Astrocyte (in vitro differentiated cells and primary cell): ENCODE measurements around the gene TPPP2. TPM values are rescaled to one million over a fixed set of nuclear protein-coding genes. Genes with fewer than 3 reads are reported as not detected.

Experiments
- DNase-seq: peaks from one replicate; pipeline ENCODE4 v3.0.0-alpha.2; 2010; ENCODE audit warnings: low read depth
- FAIRE-seq: peaks from 2 replicates; lab custom pipeline; 2011; peaks lifted over from hg19 to GRCh38; lab: Jason Lieb, UNC
- H2AFZ ChIP-seq: 2 replicates; pipeline ENCODE4 v1.6.0; 2012; ENCODE audit warnings: low read depth, low read length, inconsistent platforms
- H3K27ac ChIP-seq: 2 replicates; pipeline ENCODE4 v1.5.1; 2011; ENCODE audit warnings: low read depth, low read length, inconsistent platforms
- H3K27me3 ChIP-seq: 2 replicates; pipeline ENCODE4 v1.6.0; 2011; ENCODE audit warnings: low read length, inconsistent platforms; ENCODE audit not compliant: insufficient read depth
- H3K36me3 ChIP-seq: 2 replicates; pipeline ENCODE4 v1.5.1; 2011; ENCODE audit warnings: low read length, inconsistent platforms; ENCODE audit not compliant: insufficient read depth
- H3K4me1 ChIP-seq: 2 replicates; pipeline ENCODE4 v1.5.1; 2011; ENCODE audit warnings: low read length, inconsistent platforms; ENCODE audit not compliant: insufficient read depth
- H3K4me2 ChIP-seq: 2 replicates; pipeline ENCODE4 v1.6.0; 2012; ENCODE audit warnings: low read length, inconsistent platforms
- H3K4me3 ChIP-seq: 2 replicates; pipeline ENCODE4 v1.5.1; 2011; ENCODE audit warnings: low read depth, mild to moderate bottlenecking, low read length, inconsistent platforms; ENCODE audit not compliant: insufficient read depth
- H3K79me2 ChIP-seq: 2 replicates; pipeline ENCODE4 v1.6.0; 2012; ENCODE audit warnings: mild to moderate bottlenecking, low read length, inconsistent platforms; ENCODE audit not compliant: insufficient read depth
- H3K9ac ChIP-seq: 2 replicates; pipeline ENCODE4 v1.6.0; 2012; ENCODE audit warnings: mild to moderate bottlenecking, low read length, inconsistent platforms
- H3K9me3 ChIP-seq: 2 replicates; pipeline ENCODE4 v1.5.1; 2012; ENCODE audit warnings: low read depth, mild to moderate bottlenecking, low read length, inconsistent platforms; ENCODE audit not compliant: insufficient read depth
- H4K20me1 ChIP-seq: 2 replicates; pipeline ENCODE4 v1.6.0; 2012; ENCODE audit warnings: low read length, inconsistent platforms; ENCODE audit not compliant: insufficient read depth
- H3K27ac Mint-ChIP-seq: one replicate; pipeline ENCODE4 v1.8.0; 2021; ENCODE audit warnings: mild to moderate bottlenecking, mixed read lengths; ENCODE audit not compliant: unreplicated experiment
- H3K27me3 Mint-ChIP-seq: one replicate; pipeline ENCODE4 v1.8.0; 2021; ENCODE audit warnings: low read depth, mixed read lengths; ENCODE audit not compliant: unreplicated experiment
- H3K36me3 Mint-ChIP-seq: one replicate; pipeline ENCODE4 v1.8.0; 2021; ENCODE audit warnings: low read depth, mixed read lengths; ENCODE audit not compliant: unreplicated experiment
- H3K4me1 Mint-ChIP-seq: one replicate; pipeline ENCODE4 v1.8.0; 2021; ENCODE audit warnings: low read depth, mixed read lengths; ENCODE audit not compliant: unreplicated experiment
- H3K4me3 Mint-ChIP-seq: one replicate; pipeline ENCODE4 v1.8.0; 2021; ENCODE audit warnings: mild to moderate bottlenecking, moderate library complexity, mixed read lengths; ENCODE audit not compliant: unreplicated experiment
- H3K9me3 Mint-ChIP-seq: one replicate; pipeline ENCODE4 v1.8.0; 2021; ENCODE audit warnings: mild to moderate bottlenecking, mixed read lengths; ENCODE audit not compliant: unreplicated experiment
- CTCF ChIP-seq: IDR thresholded peaks from 2 replicates; pipeline ENCODE4 v1.5.1; 2011; ENCODE audit warnings: low read depth, mild to moderate bottlenecking, inconsistent platforms, low read length, moderate library complexity; ENCODE audit not compliant: insufficient read depth
- EZH2 ChIP-seq: IDR thresholded peaks from 2 replicates; pipeline ENCODE4 v1.6.1; 2012; ENCODE audit warnings: mild to moderate bottlenecking, low read length, inconsistent platforms; ENCODE audit not compliant: insufficient read depth
- total RNA-seq: library from RNA; stranded (reverse); gene quantifications from 2 replicates; pipeline ENCODE4 v1.2.1, GENCODE V29; 2021

TPPP2 gene
- total RNA-seq, 1 donor from 2014 or later = not detected

- no peaks in the 10 kb centered on the region for H3K9me3 Mint-ChIP-seq
- peak; percentile 94 for DNase-seq
- H3K9me3 ChIP-seq = no peaks in the 10 kb centered on the region
- H3K36me3 ChIP-seq = peaks cover 26% of the 10 kb centered on the region
- no peak for TF ChIP-seq EZH2
- no peak for TF ChIP-seq CTCF
- peak overlapping the region; percentile 98 for H3K9ac ChIP-seq
- peaks cover 49% of the 10 kb centered on the region for H3K79me2 ChIP-seq
- H3K4me3 ChIP-seq = peak overlapping the region; percentile 81
- H3K27me3 Mint-ChIP-seq = no peaks in the 10 kb centered on the region
- H3K4me1 ChIP-seq = peaks cover 32% of the 10 kb centered on the region
- H3K27ac ChIP-seq = peak overlapping the region; percentile 97
- H3K36me3 Mint-ChIP-seq = peaks cover 21% of the 10 kb centered on the region
- peaks cover 29% of the 10 kb centered on the region for H3K4me1 Mint-ChIP-seq
- H3K4me3 Mint-ChIP-seq = peak overlapping the region; percentile 94
- H3K4me2 ChIP-seq = peak overlapping the region; percentile 99
- H2AFZ ChIP-seq = peak overlapping the region; percentile 58
- H3K27me3 ChIP-seq = no peaks in the 10 kb centered on the region
- H4K20me1 ChIP-seq = peaks cover 45% of the 10 kb centered on the region
- FAIRE-seq = no peak
- H3K27ac Mint-ChIP-seq = peak overlapping the region; percentile 98
Observed at GRCh38 chr14:21071225-21072030, 41.4 kb downstream of the TPPP2 start.

- H3K9ac ChIP-seq = peak overlapping the region; percentile 98
- peak overlapping the region; percentile 99 for H3K4me2 ChIP-seq
- no peaks in the 10 kb centered on the region for H3K27me3 ChIP-seq
- H3K9me3 ChIP-seq = no peaks in the 10 kb centered on the region
- DNase-seq = peak; percentile 68
- peak overlapping the region; percentile 97 for H3K27ac ChIP-seq
- TF ChIP-seq EZH2 = no peak
- TF ChIP-seq CTCF = no peak
- FAIRE-seq = peak; percentile 67
- H2AFZ ChIP-seq = no peak overlapping the region
- peak overlapping the region; percentile 62 for H3K4me3 ChIP-seq
- H3K4me1 ChIP-seq = peaks cover 32% of the 10 kb centered on the region
- Mint-ChIP-seq H3K27me3 (no peaks in the 10 kb centered on the region), H3K9me3 (no peaks in the 10 kb centered on the region), H3K4me1 (peaks cover 26% of the 10 kb centered on the region), H3K27ac (peak overlapping the region; percentile 98), H3K4me3 (peak overlapping the region; percentile 94), H3K36me3 (peaks cover 21% of the 10 kb centered on the region)
- peaks cover 49% of the 10 kb centered on the region for H3K79me2 ChIP-seq
- H4K20me1 ChIP-seq = peaks cover 49% of the 10 kb centered on the region
- peaks cover 31% of the 10 kb centered on the region for H3K36me3 ChIP-seq
Observed at GRCh38 chr14:21072031-21072473, 42.0 kb downstream of the TPPP2 start.

- H3K4me2 ChIP-seq = peak overlapping the region; percentile 99
Observed at GRCh38 chr14:21072781-21073339, 42.8 kb downstream of the TPPP2 start.

More at GRCh38 chr14:21072781-21073339, 42.8 kb downstream of the TPPP2 start:
- peak overlapping the region; percentile 98 for H3K9ac ChIP-seq
- DNase-seq = no peak
- H3K27ac ChIP-seq = peak overlapping the region; percentile 97
- no peak for TF ChIP-seq EZH2
- no peak for TF ChIP-seq CTCF
- peak overlapping the region; percentile 98 for H3K27ac Mint-ChIP-seq
- H3K9me3 Mint-ChIP-seq = no peaks in the 10 kb centered on the region
- no peaks in the 10 kb centered on the region for H3K27me3 ChIP-seq
- H3K36me3 Mint-ChIP-seq = peaks cover 21% of the 10 kb centered on the region
- H3K9me3 ChIP-seq = no peaks in the 10 kb centered on the region
- H2AFZ ChIP-seq = no peak overlapping the region
- peak overlapping the region; percentile 62 for H3K4me3 ChIP-seq
- FAIRE-seq = no peak
- H3K36me3 ChIP-seq = peaks cover 38% of the 10 kb centered on the region
- peaks cover 21% of the 10 kb centered on the region for H3K4me1 Mint-ChIP-seq
- peaks cover 49% of the 10 kb centered on the region for H3K79me2 ChIP-seq
- H3K4me1 ChIP-seq = peaks cover 32% of the 10 kb centered on the region
- H3K27me3 Mint-ChIP-seq = no peaks in the 10 kb centered on the region
- peaks cover 57% of the 10 kb centered on the region for H4K20me1 ChIP-seq
- H3K4me3 Mint-ChIP-seq = peak overlapping the region; percentile 94
